Stomach (tissue), 9 donors: ENCODE data around the gene CORO7. TPM values are rescaled to one million over a fixed set of nuclear protein-coding genes. Genes with fewer than 3 reads are reported as not detected.

Source experiments
- DNase-seq, 2 donors: peaks; one replicate each; pipeline versions ENCODE4 v3.0.0 to v3.0.0-alpha.2; 2013 to 2019
- H3K27ac ChIP-seq, 5 donors: fragments of 200-600 bp in 4 of 5; sonication (generic) in 4 of 5; one replicate each; pipeline ENCODE4 v1.5.1; 2013 to 2019; ENCODE audit warnings: mild to moderate bottlenecking in 1 of 5, moderate library complexity in 1 of 5
- H3K27me3 ChIP-seq, 3 donors: fragments of 200-600 bp; sonication (generic); one replicate each; pipeline ENCODE4 v1.5.1; 2017 to 2019; ENCODE audit warnings: mixed run types in 1 of 3
- H3K36me3 ChIP-seq, 4 donors: fragments of 200-600 bp; sonication (generic); 1 replicate in 3 of 4; 2 replicates in 1 of 4; pipeline ENCODE4 v1.5.1; 2016 to 2019
- H3K4me1 ChIP-seq, 4 donors: fragments of 200-600 bp; sonication (generic); one replicate each; pipeline ENCODE4 v1.5.1; 2016 to 2019
- H3K4me3 ChIP-seq, 4 donors: fragments of 200-600 bp; sonication (generic) in 3 of 4; one replicate each; pipeline ENCODE4 v1.5.1; 2016 to 2019; ENCODE audit warnings: mild to moderate bottlenecking in 1 of 4
- H3K9me3 ChIP-seq, 4 donors: fragments of 200-600 bp; sonication (generic); one replicate each; pipeline ENCODE4 v1.5.1; 2016 to 2019
- EP300 ChIP-seq: sonication (generic); formaldehyde crosslinking; IDR thresholded peaks from one replicate; pipeline ENCODE4 v1.6.1; 2017; ENCODE audit warnings: antibody characterized with exemption
- POLR2A ChIP-seq, 4 donors: fragments of 450-650 bp; IDR thresholded peaks; one replicate each; pipeline ENCODE4 v1.6.1; 2016; ENCODE audit warnings: antibody characterized with exemption in 4 of 4, control low read depth in 2 of 4, mild to moderate bottlenecking in 1 of 4, moderate library complexity in 1 of 4
- POLR2AphosphoS5 ChIP-seq, 3 donors: sonication (generic); formaldehyde crosslinking; IDR thresholded peaks; one replicate each; pipeline ENCODE4 v1.6.1; 2016; ENCODE audit warnings: antibody characterized with exemption in 3 of 3
- WGBS, 5 donors: extraction: QIAGEN DNeasy Blood & Tissue Kit in 3 of 5; methylation state at CpG; one replicate each; pipeline versions ENCODE4 v1.1.5 to v1.1.7; 2013 to 2018; 5-methylcytosine and 5-hydroxymethylcytosine counted together
- intact Hi-C: fragments of 100-400 bp; cut with DNase I; formaldehyde crosslinking; loops from one replicate; pipeline ENCODE4 v1.15.1; 2023; ENCODE audit warnings: low total_unique reads
- polyA plus RNA-seq, 3 donors: library from polyadenylated mRNA; stranded (reverse); fragments of 200-250 nt; gene quantifications; one replicate each; pipeline ENCODE4 v1.2.3, GENCODE V29; 2013
- total RNA-seq, 5 donors: library from RNA; depleted of rRNA; stranded (reverse); fragments of >200 nt; gene quantifications; one replicate each; pipeline versions ENCODE4 v1.1.0 to v1.2.3, GENCODE V29; 2014 to 2016
- TF ChIP-seq, protein P1 (sequence below), 7 experiments: fragments of 450-650 bp in 4 of 7; fragments of 200-600 bp in 3 of 7; sonication (generic) in 3 of 7; IDR thresholded peaks; one replicate each; pipeline ENCODE4 v1.5.1; 2016 to 2019; ENCODE audit warnings: antibody characterized with exemption in 7 of 7, control low read depth in 2 of 7, mild to moderate bottlenecking in 1 of 7
- donor health status: healthy with polysubstance abuse.
- donor health status: Bipolar disorder and iron deficiency.
- donor health status: healthy.

The CORO7 gene
- total and polyA plus RNA-seq, 8 donors = 12.5 to 173 (median 17.3) TPM

DNA sequence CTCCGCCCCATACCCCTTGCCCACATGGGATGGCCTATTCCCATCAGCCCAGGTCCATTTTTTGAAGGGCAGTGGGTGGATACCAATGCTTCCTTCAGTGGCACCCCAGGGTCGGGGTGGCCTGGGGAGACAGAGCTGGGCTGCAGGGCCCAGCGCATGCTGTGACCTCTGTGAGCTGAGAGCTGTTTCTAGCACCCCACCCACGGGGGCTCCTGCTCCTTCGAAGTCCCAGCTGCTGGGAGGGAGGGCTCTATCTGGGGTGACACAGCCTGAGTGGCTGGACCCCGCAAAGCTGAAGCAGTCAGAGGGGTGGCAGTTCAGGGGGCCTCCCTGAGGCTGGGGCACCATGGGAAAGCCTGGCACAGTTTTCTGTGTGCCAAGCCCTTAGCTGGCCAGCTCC is 76.0 kb downstream of the CORO7 start:
- no peak for DNase-seq
- 79 to 98% (median 87%) methylated on average over 5 to 6 of the region's 6 CpGs for WGBS, 5 donors
- TF ChIP-seq POLR2A (IDR thresholded peaks at IDR 0.05) (no peak), EP300 (no peak), POLR2AphosphoS5 (IDR thresholded peaks at IDR 0.05) (no peak)
- TF ChIP-seq, protein P1, sequence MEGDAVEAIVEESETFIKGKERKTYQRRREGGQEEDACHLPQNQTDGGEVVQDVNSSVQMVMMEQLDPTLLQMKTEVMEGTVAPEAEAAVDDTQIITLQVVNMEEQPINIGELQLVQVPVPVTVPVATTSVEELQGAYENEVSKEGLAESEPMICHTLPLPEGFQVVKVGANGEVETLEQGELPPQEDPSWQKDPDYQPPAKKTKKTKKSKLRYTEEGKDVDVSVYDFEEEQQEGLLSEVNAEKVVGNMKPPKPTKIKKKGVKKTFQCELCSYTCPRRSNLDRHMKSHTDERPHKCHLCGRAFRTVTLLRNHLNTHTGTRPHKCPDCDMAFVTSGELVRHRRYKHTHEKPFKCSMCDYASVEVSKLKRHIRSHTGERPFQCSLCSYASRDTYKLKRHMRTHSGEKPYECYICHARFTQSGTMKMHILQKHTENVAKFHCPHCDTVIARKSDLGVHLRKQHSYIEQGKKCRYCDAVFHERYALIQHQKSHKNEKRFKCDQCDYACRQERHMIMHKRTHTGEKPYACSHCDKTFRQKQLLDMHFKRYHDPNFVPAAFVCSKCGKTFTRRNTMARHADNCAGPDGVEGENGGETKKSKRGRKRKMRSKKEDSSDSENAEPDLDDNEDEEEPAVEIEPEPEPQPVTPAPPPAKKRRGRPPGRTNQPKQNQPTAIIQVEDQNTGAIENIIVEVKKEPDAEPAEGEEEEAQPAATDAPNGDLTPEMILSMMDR (IDR thresholded peaks at IDR 0.05) = no peak
- H3K4me3 ChIP-seq = no peak overlapping the region
- H3K9me3 ChIP-seq = no peaks in the 10 kb centered on the region
- H3K27me3 ChIP-seq = no peaks in the 10 kb centered on the region
- intact Hi-C loops = no loop called here
- H3K36me3 ChIP-seq = peaks cover 25 to 69% (median 55%) of the 10 kb centered on the region in 4 donors
- H3K4me1 ChIP-seq = peaks cover 0 to 37% (median 30%) of the 10 kb centered on the region in 4 donors
- no peak overlapping the region for H3K27ac ChIP-seq

DNA sequence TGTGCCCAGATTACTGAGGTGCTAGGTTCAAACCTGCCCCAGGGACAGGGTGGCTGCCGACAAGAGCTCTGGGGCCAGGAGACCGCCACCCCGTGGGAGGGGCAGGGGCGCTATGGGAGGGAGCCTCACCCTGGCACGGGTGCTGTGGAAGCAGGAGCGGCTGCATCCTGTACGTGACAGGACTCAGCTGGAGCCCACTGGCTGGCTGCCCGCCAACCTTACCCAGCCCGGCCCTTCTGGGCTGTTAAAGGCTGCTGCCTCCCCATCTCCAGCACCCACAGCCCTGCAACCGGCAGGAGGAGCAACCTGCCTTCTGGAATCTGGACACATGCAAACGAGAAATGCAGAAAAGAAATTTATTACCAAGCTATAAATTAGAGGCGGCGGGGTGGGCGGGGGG is 76.5 kb downstream of the CORO7 start:
- intact Hi-C loops = no loop called here
- peak; percentile 46 to 82 for DNase-seq
- no peak overlapping the region for H3K27ac ChIP-seq
- no peak overlapping the region for H3K4me3 ChIP-seq
- H3K27me3 ChIP-seq = no peaks in the 10 kb centered on the region
- no peaks in the 10 kb centered on the region for H3K9me3 ChIP-seq
- peaks cover 30 to 75% (median 60%) of the 10 kb centered on the region in 4 donors for H3K36me3 ChIP-seq
- peaks cover 0 to 32% (median 25%) of the 10 kb centered on the region in 4 donors for H3K4me1 ChIP-seq
- WGBS, 5 donors = 34 to 48% (median 40%) methylated on average over 7 to 14 of the region's 14 CpGs
- TF ChIP-seq EP300 (no peak), POLR2A (IDR thresholded peaks at IDR 0.05) (no peak), POLR2AphosphoS5 (IDR thresholded peaks at IDR 0.05) (no peak)
- TF ChIP-seq, protein P1 (IDR thresholded peaks at IDR 0.05) = no peak

DNA sequence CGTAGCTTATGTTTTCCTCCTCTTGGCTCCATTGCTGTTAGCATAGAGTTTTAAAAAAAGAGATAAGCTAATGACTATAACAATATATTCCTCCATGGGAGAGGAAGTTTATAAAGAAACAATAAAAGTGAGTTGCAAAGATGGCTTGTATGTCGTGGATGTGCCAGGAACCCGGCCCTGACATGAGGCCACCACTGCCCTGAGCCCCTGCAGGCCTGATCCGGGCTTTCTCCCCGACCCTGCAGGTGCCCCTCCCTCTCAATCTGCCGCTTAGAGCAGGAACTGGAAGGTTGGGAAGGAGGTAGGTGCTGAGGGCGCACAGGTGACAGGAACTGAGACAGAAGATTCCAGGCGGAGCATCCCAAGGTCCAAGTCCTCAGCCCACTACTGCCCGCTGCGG is 76.9 kb downstream of the CORO7 start:
- WGBS, 5 donors = 47 to 65% (median 61%) methylated on average over 10 of the region's 10 CpGs
- peaks cover 0 to 29% (median 23%) of the 10 kb centered on the region in 4 donors for H3K4me1 ChIP-seq
- DNase-seq = no peak
- H3K36me3 ChIP-seq = peaks cover 34 to 79% (median 65%) of the 10 kb centered on the region in 4 donors
- no peaks in the 10 kb centered on the region for H3K27me3 ChIP-seq
- H3K9me3 ChIP-seq = no peaks in the 10 kb centered on the region
- H3K27ac ChIP-seq = peak overlapping the region in 1 of 5 donors; percentile 33
- no peak for TF ChIP-seq POLR2A (IDR thresholded peaks at IDR 0.05)
- TF ChIP-seq EP300 = no peak
- TF ChIP-seq, protein P1 (IDR thresholded peaks at IDR 0.05) = no peak
- TF ChIP-seq POLR2AphosphoS5 (IDR thresholded peaks at IDR 0.05) = no peak
- intact Hi-C loops = no loop called here
- H3K4me3 ChIP-seq = no peak overlapping the region

DNA sequence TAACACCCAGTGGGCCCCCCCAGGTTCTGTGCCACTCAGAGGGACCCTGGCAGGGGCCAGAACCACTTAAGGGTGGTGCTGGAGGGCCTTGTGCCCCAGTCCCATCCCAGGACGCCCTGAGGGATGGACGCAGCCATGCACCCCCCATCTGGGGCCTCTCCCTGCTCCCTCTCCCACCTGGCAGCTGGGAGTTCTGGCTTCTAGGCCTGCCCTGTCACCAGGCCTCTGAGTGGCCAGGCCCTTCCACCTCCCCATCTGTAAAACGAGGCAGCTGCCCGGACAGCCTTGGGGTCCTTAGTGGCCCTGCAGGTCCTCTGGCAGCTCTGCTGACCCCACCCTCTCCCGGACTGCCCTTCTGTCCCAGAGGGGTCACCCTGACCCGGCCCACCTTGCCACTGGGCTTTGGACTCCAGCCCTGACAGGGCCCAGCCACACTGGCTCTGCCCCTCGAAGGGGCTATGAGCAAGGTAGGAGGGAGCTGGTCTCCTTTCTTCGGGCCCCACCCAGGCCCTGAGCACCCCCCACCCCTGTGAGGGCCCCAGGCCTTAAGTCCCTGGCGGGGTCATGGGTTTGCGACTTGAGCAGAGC is 77.6 kb downstream of the CORO7 start:
- WGBS, 5 donors = 72 to 87% (median 77%) methylated on average over 6 to 10 of the region's 10 CpGs
- DNase-seq = no peak
- intact Hi-C loops = no loop called here

More for the DNA sequence above, 77.6 kb downstream of the CORO7 start:
- Histone ChIP-seq H3K4me3 (no peak overlapping the region), H3K4me1 (peaks cover 0 to 28% (median 22%) of the 10 kb centered on the region in 4 donors), H3K27me3 (no peaks in the 10 kb centered on the region), H3K36me3 (peaks cover 34 to 83% (median 66%) of the 10 kb centered on the region in 4 donors), H3K9me3 (no peaks in the 10 kb centered on the region), H3K27ac (peak overlapping the region in 2 of 5 donors; percentile 9 to 33)
- TF ChIP-seq POLR2A (IDR thresholded peaks at IDR 0.05) (no peak), EP300 (no peak), POLR2AphosphoS5 (IDR thresholded peaks at IDR 0.05) (no peak)
- TF ChIP-seq, protein P1 (IDR thresholded peaks at IDR 0.05) = no peak
